Heart left ventricle (tissue), 13 donors: ENCODE results near the gene LPIN1.

Experiments used
- POLR2A ChIP-seq, 2 donors: fragments of 450-650 bp; IDR thresholded peaks; one replicate each; pipeline ENCODE4 v1.6.1; 2017; ENCODE audit warnings: antibody characterized with exemption in 2 of 2, mild to moderate bottlenecking in 2 of 2, moderate library complexity in 2 of 2
- TF ChIP-seq, protein P1 (sequence below), 12 donors: fragments of 200-600 bp; sonication (generic) in 4 of 12; IDR thresholded peaks; one replicate each; pipeline versions ENCODE4 v1.5.0 to v1.8.0; 2018 to 2022; ENCODE audit warnings: antibody characterized with exemption in 12 of 12, mild to moderate bottlenecking in 5 of 12
- donor health status: ischemic (EF 13 %, LVEDD 7.1; RV severe dilation, severe dysfunction).
- donor health status: DM: no; HTN: yes; CAD: no.
- donor health status: DM: no; HTN: no; CAD: no.
- donor health status: ischemic (EF 25% LVEDD 6.9; RV normal size, moderate dysfunction).
- donor health status: ischemic (EF 25% LVEDD 5.7; RV mildly dilated, moderate dysfunction).
- donor health status: ischemic (EF 35%, LVEDD 5.7; RV mildly dilated, moderate dysfunction).
- donor health status: nonischemic (EF 11% LVEDD 7.7; RV severe dilation, severe dysfunction).
- donor health status: DM: yes; HTN: yes; CAD: no.
- donor health status: PGD.
- donor health status: ischemic (EF 29% LVEDD 5.4; RV normal size, mild dysfunction).
- donor health status: nonischemic (EF 23%, LVEDD 6.1; RV moderate dilation, normal function).

GRCh38 chr2:11717623-11718022 lies 28.8 kb upstream of the LPIN1 start:
- TF ChIP-seq, protein P1, sequence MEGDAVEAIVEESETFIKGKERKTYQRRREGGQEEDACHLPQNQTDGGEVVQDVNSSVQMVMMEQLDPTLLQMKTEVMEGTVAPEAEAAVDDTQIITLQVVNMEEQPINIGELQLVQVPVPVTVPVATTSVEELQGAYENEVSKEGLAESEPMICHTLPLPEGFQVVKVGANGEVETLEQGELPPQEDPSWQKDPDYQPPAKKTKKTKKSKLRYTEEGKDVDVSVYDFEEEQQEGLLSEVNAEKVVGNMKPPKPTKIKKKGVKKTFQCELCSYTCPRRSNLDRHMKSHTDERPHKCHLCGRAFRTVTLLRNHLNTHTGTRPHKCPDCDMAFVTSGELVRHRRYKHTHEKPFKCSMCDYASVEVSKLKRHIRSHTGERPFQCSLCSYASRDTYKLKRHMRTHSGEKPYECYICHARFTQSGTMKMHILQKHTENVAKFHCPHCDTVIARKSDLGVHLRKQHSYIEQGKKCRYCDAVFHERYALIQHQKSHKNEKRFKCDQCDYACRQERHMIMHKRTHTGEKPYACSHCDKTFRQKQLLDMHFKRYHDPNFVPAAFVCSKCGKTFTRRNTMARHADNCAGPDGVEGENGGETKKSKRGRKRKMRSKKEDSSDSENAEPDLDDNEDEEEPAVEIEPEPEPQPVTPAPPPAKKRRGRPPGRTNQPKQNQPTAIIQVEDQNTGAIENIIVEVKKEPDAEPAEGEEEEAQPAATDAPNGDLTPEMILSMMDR (IDR thresholded peaks at IDR 0.05) = no peak
- no peak for TF ChIP-seq POLR2A (IDR thresholded peaks at IDR 0.05)
